NOMO-1 (cell line): ENCODE data around the gene KSR1.
A peak's percentile ranks its signal among the peaks of the same experiment; 100 is the strongest.

ENCODE experiments used
- DNase-seq, 2 experiments: peaks; one replicate each; lab custom pipeline; 2025; ENCODE audit not compliant: unreplicated experiment in 2 of 2; lab: John Stamatoyannopoulos, UW

KSR1 gene

GRCh38 chr17:27471321-27472269 lies 15.3 kb downstream of the KSR1 start:
- DNase-seq: no peak

GRCh38 chr17:27473190-27473747 lies 17.0 kb downstream of the KSR1 start:
- DNase-seq: no peak

GRCh38 chr17:27473748-27474609 lies 17.7 kb downstream of the KSR1 start:
- DNase-seq: peak; percentile 68 to 70

GRCh38 chr17:27475070-27475673 lies 18.9 kb downstream of the KSR1 start:
- DNase-seq: no peak

GRCh38 chr17:27475981-27476895 lies 20.0 kb downstream of the KSR1 start:
- DNase-seq: no peak

GRCh38 chr17:27477050-27477888 lies 21.0 kb downstream of the KSR1 start:
- no peak for DNase-seq

- DNase-seq: no peak
These were observed 21.9 kb downstream of the KSR1 start for GRCh38 chr17:27477971-27478684.

- DNase-seq: no peak
These were observed 22.8 kb downstream of the KSR1 start for GRCh38 chr17:27478901-27479538.

- DNase-seq: no peak
These were observed 23.6 kb downstream of the KSR1 start for GRCh38 chr17:27479838-27480237.

- DNase-seq: no peak
These were observed 24.5 kb downstream of the KSR1 start for GRCh38 chr17:27480699-27481098.

GRCh38 chr17:27481327-27481726 lies 25.1 kb downstream of the KSR1 start:
- DNase-seq: no peak

GRCh38 chr17:27485125-27485524 lies 28.9 kb downstream of the KSR1 start:
- DNase-seq: no peak

GRCh38 chr17:27485716-27486495 lies 29.7 kb downstream of the KSR1 start:
- no peak for DNase-seq

- DNase-seq: no peak
These were observed 30.5 kb downstream of the KSR1 start for GRCh38 chr17:27486741-27487140.

GRCh38 chr17:27488231-27488630 lies 32.0 kb downstream of the KSR1 start:
- DNase-seq: no peak

- peak in 1 of 2 experiments; percentile 29 for DNase-seq
These were observed 32.9 kb downstream of the KSR1 start for GRCh38 chr17:27489045-27489715.
